Measurements from ENCODE around the gene TRIM8.
A peak's percentile ranks its signal among the peaks of the same experiment; 100 is the strongest.
"Not testable (repeated sequence)": the region's sequence is repeated elsewhere in the genome, so short reads cannot be mapped to it uniquely, and the experiment has no call there.

Gene TRIM8

GRCh38 chr10:102670871-102671434 lies 26.7 kb downstream of the TRIM8 start:
- no peak for DNase-seq (ENCODE audit: low spot score)

GRCh38 chr10:102673236-102673818 lies 29.0 kb downstream of the TRIM8 start:
- no peak for DNase-seq (ENCODE audit: low spot score)

DNA sequence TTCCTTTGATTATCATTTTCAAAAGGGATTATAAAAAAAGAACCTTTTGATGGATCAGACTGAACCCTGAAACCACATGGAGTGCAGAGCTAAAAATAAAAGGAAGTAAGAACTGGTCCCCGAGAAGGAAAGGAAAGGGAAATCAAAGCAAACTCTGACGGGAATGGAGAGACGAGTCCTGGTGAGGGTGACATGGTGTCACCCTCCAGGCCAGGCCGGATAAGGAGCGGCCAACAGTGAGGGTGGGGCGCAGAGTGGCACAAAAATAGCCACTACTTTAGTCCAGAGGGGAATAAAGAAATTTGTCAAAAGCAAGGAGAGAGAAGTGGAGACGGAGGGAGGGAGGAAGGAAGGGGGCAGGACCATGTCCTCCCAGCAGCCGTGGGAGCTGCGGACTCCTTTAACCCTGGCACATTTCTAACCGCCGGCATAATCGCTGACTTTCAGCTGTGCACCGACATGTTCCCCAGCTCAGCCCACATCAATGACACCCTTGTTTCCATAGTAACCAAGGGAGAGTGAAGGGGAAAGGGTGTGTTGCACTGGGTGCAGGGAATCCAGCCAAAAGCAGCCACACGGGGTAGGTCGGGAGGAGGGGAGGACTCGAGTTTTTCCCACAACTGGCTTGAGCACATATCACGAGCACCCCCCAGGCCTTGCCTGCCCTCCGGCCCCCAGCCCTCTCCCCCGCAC lies 29.7 kb downstream of the TRIM8 start:
- peak; percentile 83 for DNase-seq (ENCODE audit: low spot score)

DNA sequence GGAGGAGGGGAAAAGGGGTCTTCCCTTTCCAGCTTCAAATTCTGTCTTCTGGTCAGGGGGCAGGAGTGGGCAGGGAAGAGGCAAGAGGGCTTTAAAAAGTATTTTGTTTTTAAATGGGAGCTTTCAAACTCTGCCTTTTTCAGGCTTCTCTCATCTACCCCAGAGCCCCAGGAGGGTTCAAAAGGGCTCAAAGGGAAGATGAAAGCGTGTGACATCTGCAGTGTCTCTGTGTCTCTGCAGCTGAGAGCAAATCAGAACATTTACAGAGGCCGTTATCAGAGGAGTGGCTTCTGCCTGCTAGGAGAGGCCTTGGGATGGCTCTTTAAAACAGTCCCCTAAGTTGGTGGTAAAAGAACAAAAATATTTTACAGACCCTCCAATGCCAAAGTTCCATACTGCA lies 30.3 kb downstream of the TRIM8 start:
- no peak for DNase-seq (ENCODE audit: low spot score)

DNA sequence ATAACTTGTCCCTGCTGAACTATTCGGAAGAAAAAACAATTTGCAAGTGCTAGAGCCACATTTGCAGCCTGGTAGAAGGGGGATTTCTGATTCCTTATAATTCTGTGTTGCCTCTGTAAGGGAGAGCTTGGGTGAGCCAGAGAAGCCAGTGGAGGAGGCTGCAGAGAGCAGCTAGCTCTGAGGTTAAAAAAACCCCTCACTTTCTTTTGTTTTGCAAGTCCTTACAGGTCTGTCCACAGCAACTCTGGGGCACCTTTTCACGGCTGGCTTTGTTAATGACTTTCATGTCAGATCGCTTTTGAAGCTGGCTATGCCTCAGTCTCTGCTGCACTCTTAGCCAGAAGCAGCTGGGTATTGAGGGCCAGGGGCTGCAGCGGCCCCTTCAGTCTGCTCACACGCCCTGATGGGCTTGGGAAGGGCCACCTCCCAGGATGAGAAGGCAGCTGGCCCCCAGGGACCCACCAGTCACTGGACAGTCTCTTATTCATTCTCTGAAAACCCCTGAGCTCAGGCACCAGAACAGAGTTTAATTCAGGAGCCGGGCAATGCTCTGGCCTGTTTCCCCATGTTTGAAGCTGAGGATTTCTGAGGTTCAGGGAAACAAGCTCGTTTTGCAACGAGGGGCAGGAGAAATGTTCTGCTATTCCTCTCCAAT lies 30.9 kb downstream of the TRIM8 start:
- DNase-seq (ENCODE audit: low spot score): no peak

GRCh38 chr10:102675666-102676533 lies 31.6 kb downstream of the TRIM8 start:
- DNase-seq (ENCODE audit: low spot score): peak; percentile 44

DNA sequence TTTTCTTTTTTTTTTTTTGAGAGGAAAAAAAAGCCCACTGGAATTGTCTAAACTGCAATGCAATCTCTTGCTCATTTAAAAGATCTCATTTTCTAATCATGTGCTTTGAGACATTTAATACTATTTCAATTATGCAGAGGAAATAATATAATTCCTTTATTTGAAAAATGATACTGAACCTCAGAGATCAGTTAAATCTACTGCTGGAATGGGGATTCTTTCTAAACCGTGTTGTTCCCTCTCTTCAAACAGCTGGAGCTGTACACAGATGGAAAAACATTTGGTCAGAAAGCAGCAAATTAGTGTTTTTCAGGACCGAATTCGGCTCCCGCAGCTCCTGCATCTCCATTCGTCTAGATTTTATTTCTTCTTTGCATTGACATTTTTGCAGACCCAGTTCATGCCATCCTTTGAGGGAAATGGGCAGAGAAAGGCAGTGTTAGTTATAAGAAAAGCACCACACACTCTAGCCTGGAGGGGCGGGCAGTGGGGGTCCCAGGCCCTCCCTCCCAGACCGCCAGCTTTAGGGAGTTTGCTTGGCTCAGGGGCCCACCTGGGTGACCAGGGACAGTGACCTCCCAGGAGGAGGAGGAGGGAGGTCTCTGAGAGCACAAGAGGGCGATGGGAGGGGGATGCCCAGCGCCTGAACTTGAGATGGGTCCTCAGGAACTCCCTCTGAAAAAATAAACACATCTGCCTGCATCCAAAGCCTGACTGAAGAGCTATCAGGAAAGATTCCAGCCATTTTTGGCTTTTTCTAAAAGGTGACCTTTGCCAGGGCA lies 32.4 kb downstream of the TRIM8 start:
- DNase-seq (ENCODE audit: low spot score): no peak

- no peak for DNase-seq (ENCODE audit: low spot score)
Observed at GRCh38 chr10:102677331-102678067, 33.2 kb downstream of the TRIM8 start.

- DNase-seq (ENCODE audit: low spot score): no peak
Observed at GRCh38 chr10:102678068-102678400, 33.8 kb downstream of the TRIM8 start.

GRCh38 chr10:102678842-102679289 lies 34.6 kb downstream of the TRIM8 start:
- DNase-seq (ENCODE audit: low spot score): peak; percentile 50

DNA sequence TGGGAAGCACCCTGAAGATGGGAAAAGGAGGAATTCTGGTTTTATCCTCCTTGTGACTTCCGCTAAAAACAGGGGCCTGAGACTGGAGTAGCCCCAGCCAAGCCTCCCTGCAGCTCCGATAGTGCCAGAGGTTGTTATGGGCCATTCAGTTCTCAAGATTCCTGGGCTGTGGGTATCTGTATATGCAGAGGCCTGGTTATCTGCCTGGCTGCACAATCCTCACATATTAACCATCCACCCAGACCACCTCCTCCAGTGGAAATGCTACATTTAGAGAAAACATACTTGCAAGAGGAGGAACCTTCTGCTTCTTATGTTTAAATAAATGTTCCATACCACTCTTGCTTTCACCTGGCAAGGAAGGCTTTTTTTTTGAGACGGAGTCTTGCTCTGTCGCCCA lies 35.3 kb downstream of the TRIM8 start:
- DNase-seq (ENCODE audit: low spot score): no peak

DNA sequence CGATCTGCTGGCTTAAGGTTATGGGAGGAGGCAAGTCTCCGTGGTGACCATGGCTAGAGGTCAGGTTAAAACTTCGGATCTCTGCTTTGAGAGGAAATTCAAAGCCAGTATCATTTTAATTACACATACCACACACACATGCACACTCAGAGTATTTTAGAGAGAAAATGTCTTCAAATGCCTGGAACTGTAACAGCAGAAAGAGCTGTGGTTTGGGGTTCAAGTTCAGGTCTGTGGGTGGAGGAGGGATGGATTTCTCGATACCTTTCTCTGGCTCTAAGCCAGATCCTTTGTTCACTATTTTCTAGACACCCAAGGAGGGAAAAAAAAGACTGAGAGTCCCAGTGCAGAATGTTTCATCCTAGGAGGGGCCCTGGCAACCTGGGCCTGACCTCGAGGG lies 37.4 kb downstream of the TRIM8 start:
- no peak for DNase-seq (ENCODE audit: low spot score)

- no peak for DNase-seq (ENCODE audit: low spot score)
Observed at GRCh38 chr10:102682416-102682815, 38.1 kb downstream of the TRIM8 start.

DNA sequence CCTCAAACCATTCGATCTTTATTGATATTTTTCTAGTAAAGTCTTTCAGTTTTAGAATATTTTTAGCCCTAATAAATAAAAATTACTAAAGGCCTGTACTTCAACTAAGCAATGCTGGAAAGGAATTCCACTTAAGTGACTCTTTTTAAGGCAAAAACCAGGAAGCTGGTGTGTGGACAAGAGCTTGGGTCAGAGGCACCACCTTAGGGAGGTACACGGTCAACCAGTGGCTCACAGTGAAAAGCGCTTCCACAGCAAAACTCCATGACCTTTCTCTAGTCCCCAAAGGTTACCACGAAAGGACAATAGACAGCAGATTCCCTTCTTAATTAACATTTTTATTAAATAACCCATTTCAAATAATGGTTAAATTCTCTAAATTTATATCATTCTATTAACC lies 38.7 kb downstream of the TRIM8 start:
- DNase-seq (ENCODE audit: low spot score): no peak

DNA sequence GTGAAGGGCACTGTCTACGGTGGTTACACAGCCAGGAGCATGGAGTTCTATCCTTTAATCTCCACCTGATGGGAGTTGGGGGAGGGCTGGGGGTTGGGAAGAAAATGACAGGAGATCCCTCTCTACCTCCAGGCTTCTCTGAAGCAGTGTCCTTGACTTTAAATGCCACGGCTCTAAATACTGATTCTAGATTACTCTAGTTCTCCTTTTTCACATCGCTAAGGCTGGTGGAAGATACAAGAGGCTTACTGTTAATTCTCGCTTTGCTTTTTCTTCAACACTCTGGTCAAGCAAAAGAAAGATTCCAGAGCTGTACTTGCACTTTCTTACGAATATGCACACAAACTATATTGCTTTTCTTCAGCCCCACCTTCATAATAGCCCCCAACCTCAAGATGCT lies 39.5 kb downstream of the TRIM8 start:
- DNase-seq (ENCODE audit: low spot score): no peak

DNA sequence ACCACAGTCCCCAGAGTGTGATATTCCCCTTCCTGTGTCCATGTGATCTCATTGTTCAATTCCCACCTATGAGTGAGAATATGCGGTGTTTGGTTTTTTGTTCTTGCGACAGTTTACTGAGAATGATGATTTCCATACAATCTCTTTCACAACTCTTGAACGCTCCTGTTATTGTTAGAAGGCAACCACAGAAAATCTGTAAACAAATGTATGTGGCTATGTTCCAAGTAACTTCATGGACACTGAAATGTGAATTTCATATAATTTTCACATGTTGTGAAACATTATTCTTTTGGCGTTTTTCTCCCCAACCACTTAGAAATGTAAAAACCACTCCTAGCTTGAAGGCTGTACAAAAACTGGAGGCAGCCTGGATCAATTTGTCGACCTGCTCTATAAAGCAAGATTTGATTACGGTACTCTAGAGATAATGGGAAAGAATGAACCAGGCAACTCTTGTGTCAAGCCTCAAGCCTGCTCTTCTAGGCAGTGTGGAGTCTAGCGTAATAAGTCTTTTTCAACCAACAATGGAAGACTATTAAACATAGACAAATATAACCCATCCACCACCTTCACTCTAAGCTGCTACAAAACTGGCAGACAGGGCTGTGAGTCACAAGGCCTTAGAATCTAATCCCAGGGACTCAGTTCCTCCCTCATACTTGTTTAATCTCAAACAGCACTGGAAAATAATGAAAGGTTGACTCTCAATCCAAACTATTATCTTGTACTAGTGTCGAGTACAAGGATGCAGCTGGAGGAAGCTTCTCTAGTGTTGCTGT lies 47.2 kb downstream of the TRIM8 start:
- DNase-seq (ENCODE audit: low spot score): no peak

DNA sequence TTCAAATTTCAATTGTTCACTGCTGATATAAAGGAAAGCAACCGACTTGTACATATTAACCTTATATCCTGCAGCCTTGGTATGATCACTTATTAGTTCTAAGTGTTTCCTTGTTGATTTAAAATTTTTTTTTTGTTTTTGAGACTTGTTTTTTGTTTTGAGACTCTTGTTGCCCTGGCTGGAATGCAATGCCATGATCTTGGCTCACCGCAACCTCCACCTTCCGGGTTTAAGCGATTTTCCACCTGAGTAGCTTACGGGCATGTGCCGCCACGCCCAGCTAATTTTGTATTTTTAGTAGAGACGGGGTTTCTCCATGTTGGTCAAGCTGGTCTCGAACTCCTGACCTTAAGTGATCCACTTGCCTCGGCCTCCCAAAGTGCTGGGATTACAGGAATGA lies 51.1 kb downstream of the TRIM8 start:
- DNase-seq (ENCODE audit: low spot score): not testable (repeated sequence)

GRCh38 chr10:102696736-102697135 lies 52.5 kb downstream of the TRIM8 start:
- DNase-seq (ENCODE audit: low spot score): no peak

- no peak for DNase-seq (ENCODE audit: low spot score)
Observed at GRCh38 chr10:102698894-102699293, 54.6 kb downstream of the TRIM8 start.

DNA sequence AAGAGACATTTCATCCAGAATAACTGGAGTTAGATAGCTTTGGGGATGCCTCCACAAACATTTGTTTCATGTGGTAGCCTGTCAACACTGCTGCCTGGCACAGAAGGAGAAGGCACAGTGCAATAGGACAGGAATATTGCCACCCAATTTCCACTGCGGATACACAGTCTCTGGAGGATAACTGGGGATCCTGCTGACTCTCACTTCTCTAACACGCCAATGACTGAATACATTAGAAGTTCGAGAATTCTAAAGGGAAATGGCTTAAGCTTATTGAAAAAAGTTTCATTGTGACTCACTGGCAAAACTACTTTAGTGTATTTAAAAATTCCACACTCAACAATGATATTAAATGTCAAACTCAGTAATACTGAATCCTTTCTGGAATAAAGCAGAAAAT lies 57.0 kb downstream of the TRIM8 start:
- no peak for DNase-seq (ENCODE audit: low spot score)
